ENCODE results near the gene COL5A3. TPM values are rescaled to one million over a fixed set of nuclear protein-coding genes. Genes with fewer than 3 reads are reported as not detected.
"Not testable (repeated sequence)": the region's sequence is repeated elsewhere in the genome, so short reads cannot be mapped to it uniquely, and the experiment has no call there.

COL5A3 gene
- total and polyA plus RNA-seq, 4 donors = 8.4 to 15.1 (median 10.5) TPM

- TF ChIP-seq, protein P1, sequence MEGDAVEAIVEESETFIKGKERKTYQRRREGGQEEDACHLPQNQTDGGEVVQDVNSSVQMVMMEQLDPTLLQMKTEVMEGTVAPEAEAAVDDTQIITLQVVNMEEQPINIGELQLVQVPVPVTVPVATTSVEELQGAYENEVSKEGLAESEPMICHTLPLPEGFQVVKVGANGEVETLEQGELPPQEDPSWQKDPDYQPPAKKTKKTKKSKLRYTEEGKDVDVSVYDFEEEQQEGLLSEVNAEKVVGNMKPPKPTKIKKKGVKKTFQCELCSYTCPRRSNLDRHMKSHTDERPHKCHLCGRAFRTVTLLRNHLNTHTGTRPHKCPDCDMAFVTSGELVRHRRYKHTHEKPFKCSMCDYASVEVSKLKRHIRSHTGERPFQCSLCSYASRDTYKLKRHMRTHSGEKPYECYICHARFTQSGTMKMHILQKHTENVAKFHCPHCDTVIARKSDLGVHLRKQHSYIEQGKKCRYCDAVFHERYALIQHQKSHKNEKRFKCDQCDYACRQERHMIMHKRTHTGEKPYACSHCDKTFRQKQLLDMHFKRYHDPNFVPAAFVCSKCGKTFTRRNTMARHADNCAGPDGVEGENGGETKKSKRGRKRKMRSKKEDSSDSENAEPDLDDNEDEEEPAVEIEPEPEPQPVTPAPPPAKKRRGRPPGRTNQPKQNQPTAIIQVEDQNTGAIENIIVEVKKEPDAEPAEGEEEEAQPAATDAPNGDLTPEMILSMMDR (IDR thresholded peaks at IDR 0.05; ENCODE audit: control extremely low read depth, extremely low read depth) = peak; percentile 80
- peaks cover 0 to 4% (median 4%) of the 10 kb centered on the region in 3 donors for H3K27me3 ChIP-seq (ENCODE audit: control insufficient read depth in 3 of 3, insufficient read depth in 3 of 3, low read length in 2 of 3)
Observed at GRCh38 chr19:10027158-10027997, 17.1 kb upstream of the COL5A3 start.

DNA sequence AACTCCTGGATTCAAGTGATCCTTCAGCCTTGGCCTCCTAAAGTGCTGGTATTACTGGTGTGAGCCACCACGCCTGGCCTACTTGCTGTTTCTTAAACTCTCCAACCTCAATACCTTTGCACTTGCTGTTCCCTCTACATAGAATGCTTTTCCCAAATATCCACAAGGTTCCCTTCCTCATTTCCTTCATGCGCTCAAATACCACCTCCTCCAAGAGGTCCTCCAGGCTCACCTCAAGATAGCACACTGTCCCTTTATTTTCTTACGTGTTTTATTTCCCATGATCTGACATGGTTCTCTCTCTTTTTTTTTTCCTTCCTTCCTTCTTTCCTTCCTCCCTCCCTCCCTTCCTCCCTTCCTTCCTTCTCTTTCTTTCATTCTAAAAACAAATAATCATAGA is 16.4 kb upstream of the COL5A3 start:
- Histone ChIP-seq H3K36me3 (ENCODE audit: control insufficient read depth in 4 of 4, insufficient read depth in 4 of 4, low read length in 4 of 4) (no peaks in the 10 kb centered on the region), H3K9me3 (ENCODE audit: control insufficient read depth in 4 of 4, insufficient read depth in 3 of 4, low read length in 3 of 4) (no peaks in the 10 kb centered on the region), H3K27me3 (ENCODE audit: control insufficient read depth in 3 of 3, insufficient read depth in 3 of 3, low read length in 2 of 3) (peaks cover 0 to 4% (median 4%) of the 10 kb centered on the region in 3 donors), H3K4me1 (ENCODE audit: control insufficient read depth in 5 of 5, insufficient read depth in 5 of 5, low read length in 5 of 5) (peaks cover 0 to 4% (median 0%) of the 10 kb centered on the region in 5 donors), H3K9ac (ENCODE audit: insufficient read depth in 1 of 2, low read length in 2 of 2) (no peak overlapping the region), H3K27ac (ENCODE audit: low read depth in 1 of 2, low read length in 1 of 2) (no peak overlapping the region), H3K4me3 (no peak overlapping the region)
- TF ChIP-seq, protein P1 (IDR thresholded peaks at IDR 0.05; ENCODE audit: control extremely low read depth, extremely low read depth) = no peak
- DNase-seq (no peak), ATAC-seq (ENCODE audit: insufficient read depth, low FRiP score) (no peak)
- 88 to 89% methylated on average over 3 of the region's 3 CpGs for WGBS, 2 donors

More at GRCh38 chr19:10027158-10027997, 17.1 kb upstream of the COL5A3 start:
- no peak overlapping the region for H3K9ac ChIP-seq (ENCODE audit: insufficient read depth in 1 of 2, low read length in 2 of 2)
- 7 to 10% methylated on average over 27 to 29 of the region's 29 CpGs for WGBS, 2 donors
- no peak overlapping the region for H3K27ac ChIP-seq (ENCODE audit: low read depth in 1 of 2, low read length in 1 of 2)
- no peaks in the 10 kb centered on the region for H3K9me3 ChIP-seq (ENCODE audit: control insufficient read depth in 4 of 4, insufficient read depth in 3 of 4, low read length in 3 of 4)
- H3K4me1 ChIP-seq (ENCODE audit: control insufficient read depth in 5 of 5, insufficient read depth in 5 of 5, low read length in 5 of 5) = peaks cover 0 to 4% (median 0%) of the 10 kb centered on the region in 5 donors
- ATAC-seq (ENCODE audit: insufficient read depth, low FRiP score) (peak; percentile 97), DNase-seq (peak; percentile 93 to 97 (median 96))
- no peaks in the 10 kb centered on the region for H3K36me3 ChIP-seq (ENCODE audit: control insufficient read depth in 4 of 4, insufficient read depth in 4 of 4, low read length in 4 of 4)
- no peak overlapping the region for H3K4me3 ChIP-seq

DNA sequence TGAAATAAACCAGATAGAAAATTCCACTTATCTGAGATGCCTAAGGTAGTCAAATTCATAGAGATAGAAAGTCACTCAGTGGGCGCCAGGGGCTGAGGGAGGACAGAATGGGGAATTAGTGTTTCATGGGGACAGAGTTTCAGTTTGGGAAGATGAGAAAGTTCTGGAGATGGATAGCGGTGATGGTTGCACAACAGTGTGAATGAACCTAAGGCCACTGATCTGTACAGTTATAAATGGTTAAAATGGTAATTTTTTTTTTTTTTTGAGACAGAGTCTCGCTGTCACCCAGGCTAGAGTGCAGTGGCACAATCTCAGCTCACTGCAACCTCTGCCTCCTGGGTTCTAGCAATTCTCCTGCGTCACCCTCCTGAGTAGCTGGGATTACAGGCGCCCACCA is 12.8 kb upstream of the COL5A3 start:
- H3K27ac ChIP-seq (ENCODE audit: low read depth in 1 of 2, low read length in 1 of 2); H3K9me3 ChIP-seq (ENCODE audit: control insufficient read depth in 4 of 4, insufficient read depth in 3 of 4, low read length in 3 of 4); DNase-seq; H3K4me3 ChIP-seq; H3K27me3 ChIP-seq (ENCODE audit: control insufficient read depth in 3 of 3, insufficient read depth in 3 of 3, low read length in 2 of 3); H3K4me1 ChIP-seq (ENCODE audit: control insufficient read depth in 5 of 5, insufficient read depth in 5 of 5, low read length in 5 of 5); H3K36me3 ChIP-seq (ENCODE audit: control insufficient read depth in 4 of 4, insufficient read depth in 4 of 4, low read length in 4 of 4); H3K9ac ChIP-seq (ENCODE audit: insufficient read depth in 1 of 2, low read length in 2 of 2); ATAC-seq (ENCODE audit: insufficient read depth, low FRiP score): not testable (repeated sequence)
- 85 to 87% methylated on average over 5 of the region's 5 CpGs for WGBS, 2 donors

DNA sequence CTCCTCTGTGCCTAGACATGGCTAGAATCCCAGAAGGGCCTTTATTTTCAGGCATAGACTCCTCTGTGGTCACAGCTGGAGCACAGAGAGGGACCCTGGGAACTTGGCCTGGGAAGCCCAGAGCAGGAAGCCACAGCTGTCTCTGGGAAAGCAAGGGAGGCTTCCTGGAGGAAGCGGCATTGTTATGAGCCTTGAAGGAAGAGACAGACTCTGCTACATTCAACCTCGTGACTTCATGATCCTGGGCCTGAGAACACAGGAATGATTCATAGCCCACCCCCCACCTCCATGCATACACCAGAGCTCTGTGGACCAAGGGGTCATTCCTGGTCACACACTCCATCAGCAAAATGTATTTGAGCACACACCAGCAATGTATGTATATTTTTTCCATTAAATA is 11.6 kb upstream of the COL5A3 start:
- WGBS, 2 donors = 55 to 77% methylated on average over 2 of the region's 2 CpGs
- TF ChIP-seq, protein P1 (IDR thresholded peaks at IDR 0.05; ENCODE audit: control extremely low read depth, extremely low read depth) = no peak
- H3K4me3 ChIP-seq = no peak overlapping the region
- DNase-seq (no peak), ATAC-seq (ENCODE audit: insufficient read depth, low FRiP score) (no peak)
- no peak overlapping the region for H3K27ac ChIP-seq (ENCODE audit: low read depth in 1 of 2, low read length in 1 of 2)
- no peaks in the 10 kb centered on the region for H3K4me1 ChIP-seq (ENCODE audit: control insufficient read depth in 5 of 5, insufficient read depth in 5 of 5, low read length in 5 of 5)
- no peak overlapping the region for H3K9ac ChIP-seq (ENCODE audit: insufficient read depth in 1 of 2, low read length in 2 of 2)
- peaks cover 0 to 4% (median 0%) of the 10 kb centered on the region in 3 donors for H3K27me3 ChIP-seq (ENCODE audit: control insufficient read depth in 3 of 3, insufficient read depth in 3 of 3, low read length in 2 of 3)
- H3K9me3 ChIP-seq (ENCODE audit: control insufficient read depth in 4 of 4, insufficient read depth in 3 of 4, low read length in 3 of 4) = no peaks in the 10 kb centered on the region
- no peaks in the 10 kb centered on the region for H3K36me3 ChIP-seq (ENCODE audit: control insufficient read depth in 4 of 4, insufficient read depth in 4 of 4, low read length in 4 of 4)

All from lung (tissue), 12 donors.